Activated CD8-positive, alpha-beta T cell treated with anti-CD3 and anti-CD28 coated beads, Interleukin-2, amount 10 ng/mL, durations not matched to agents 7 days and 5 days (primary cell): ENCODE measurements around the gene TRPC4. TPM values are rescaled to one million over a fixed set of nuclear protein-coding genes. Genes with fewer than 3 reads are reported as not detected.

ENCODE experiments used
- ATAC-seq: fragments of 150-1000 bp; cut with Tn5 transposase; one replicate; pipeline ENCODE4 v1.10.0; 2021; ENCODE audit warnings: moderate library complexity
- CTCF ChIA-PET: fragments of 350-600 bp; sonication (Branson Sonifier 250); formaldehyde crosslinking; loops from one replicate; lab custom pipeline; 2021; ENCODE audit warnings: antibody characterized with exemption; lab: Charles Lee
- POLR2A ChIA-PET: fragments of 350-600 bp; sonication (Branson Sonifier 250); formaldehyde crosslinking; loops from one replicate; lab custom pipeline; 2021; ENCODE audit warnings: antibody characterized with exemption; lab: Charles Lee
- DNase-seq: peaks from one replicate; pipeline ENCODE4 v3.0.0-alpha.2; 2020
- H3K27ac Mint-ChIP-seq: one replicate; pipeline ENCODE4 v1.8.0; 2021; ENCODE audit warnings: mild to moderate bottlenecking, mixed read lengths
- H3K27me3 Mint-ChIP-seq: one replicate; pipeline ENCODE4 v1.8.0; 2021; ENCODE audit warnings: low read depth, mixed read lengths
- H3K36me3 Mint-ChIP-seq: one replicate; pipeline ENCODE4 v1.8.0; 2021; ENCODE audit warnings: low read depth, mixed read lengths
- H3K4me1 Mint-ChIP-seq: one replicate; pipeline ENCODE4 v1.8.0; 2021; ENCODE audit warnings: low read depth, mixed read lengths
- H3K4me3 Mint-ChIP-seq: one replicate; pipeline ENCODE4 v1.8.0; 2021; ENCODE audit warnings: mild to moderate bottlenecking, mixed read lengths
- H3K9me3 Mint-ChIP-seq: one replicate; pipeline ENCODE4 v1.8.0; 2022; ENCODE audit warnings: mixed read lengths; ENCODE audit not compliant: insufficient read depth
- total RNA-seq, 2 experiments: library from RNA; stranded (reverse); gene quantifications; one replicate each; pipeline ENCODE4 v1.2.3, GENCODE V29; 2021

The TRPC4 gene
- total RNA-seq, 2 experiments from 2014 or later, result not detected

DNA sequence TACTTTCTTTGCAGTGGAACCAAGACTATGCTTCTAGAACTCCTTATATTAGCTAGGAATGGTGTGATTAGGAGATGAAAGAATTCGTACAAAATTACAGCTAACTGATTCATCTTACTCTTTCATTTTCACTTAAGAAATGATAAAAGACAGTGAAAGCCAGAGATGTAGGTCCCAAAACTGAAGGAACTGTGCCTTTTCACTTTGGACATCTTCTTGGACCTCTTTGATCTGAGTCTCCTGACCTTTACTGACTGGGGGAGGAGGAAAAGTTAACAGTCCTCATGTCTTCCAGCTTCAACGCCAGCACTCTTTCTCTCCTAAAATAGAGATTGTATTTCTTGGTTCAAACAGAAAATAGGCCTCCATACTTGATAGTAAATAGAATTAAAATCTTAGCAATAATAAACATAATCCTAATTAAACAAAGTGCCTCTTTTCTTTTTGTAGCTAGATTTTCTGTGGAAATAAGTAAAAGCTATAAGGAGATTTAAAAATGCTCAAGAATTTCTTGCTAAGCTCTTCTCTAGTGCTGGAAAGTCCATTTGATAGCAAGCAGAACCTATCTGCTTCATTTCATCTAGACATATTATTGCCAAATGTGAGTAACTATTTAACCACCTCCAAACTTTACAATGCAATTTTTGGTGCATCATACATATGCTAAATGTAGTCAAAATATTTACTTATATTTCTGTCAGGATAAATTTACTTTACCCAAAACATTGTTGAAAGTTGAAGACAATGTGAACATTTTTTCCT, 161.7 kb downstream of the TRPC4 start:
- CTCF ChIA-PET, result no interaction called here

DNA sequence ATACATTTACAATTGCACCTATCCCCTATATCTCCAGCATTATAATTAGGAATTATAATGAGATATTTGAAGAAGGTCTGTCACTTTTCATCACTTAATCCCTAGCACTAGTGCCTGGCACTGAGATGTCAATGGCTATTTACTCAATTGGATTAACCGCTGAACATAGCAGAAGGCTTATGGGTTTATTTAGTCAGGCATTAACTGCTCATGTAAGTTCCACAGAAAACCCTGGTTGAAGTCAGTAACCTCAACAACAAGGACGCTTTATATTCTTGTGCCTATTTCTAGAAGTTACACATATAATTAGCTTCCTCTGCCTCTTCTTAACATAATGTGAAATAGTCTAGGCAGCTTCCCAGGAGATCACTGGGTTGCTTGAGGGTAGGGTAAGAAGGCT, 163.5 kb downstream of the TRPC4 start:
- peaks cover 8% of the 10 kb centered on the region for H3K9me3 Mint-ChIP-seq
- POLR2A ChIA-PET, result no interaction called here
- no peak for ATAC-seq
- no peak for DNase-seq
- no peak overlapping the region for H3K4me3 Mint-ChIP-seq
- CTCF ChIA-PET, result no interaction called here
- no peaks in the 10 kb centered on the region for H3K4me1 Mint-ChIP-seq
- H3K27ac Mint-ChIP-seq, result no peak overlapping the region
- no peaks in the 10 kb centered on the region for H3K36me3 Mint-ChIP-seq
- H3K27me3 Mint-ChIP-seq, result no peaks in the 10 kb centered on the region

More for the DNA sequence above, 161.7 kb downstream of the TRPC4 start:
- peaks cover 8% of the 10 kb centered on the region for H3K9me3 Mint-ChIP-seq
- ATAC-seq, result no peak
- H3K27ac Mint-ChIP-seq, result no peak overlapping the region
- no peak overlapping the region for H3K4me3 Mint-ChIP-seq
- H3K36me3 Mint-ChIP-seq, result no peaks in the 10 kb centered on the region
- H3K4me1 Mint-ChIP-seq, result no peaks in the 10 kb centered on the region
- no peaks in the 10 kb centered on the region for H3K27me3 Mint-ChIP-seq
- POLR2A ChIA-PET, result no interaction called here
- no peak for DNase-seq

DNA sequence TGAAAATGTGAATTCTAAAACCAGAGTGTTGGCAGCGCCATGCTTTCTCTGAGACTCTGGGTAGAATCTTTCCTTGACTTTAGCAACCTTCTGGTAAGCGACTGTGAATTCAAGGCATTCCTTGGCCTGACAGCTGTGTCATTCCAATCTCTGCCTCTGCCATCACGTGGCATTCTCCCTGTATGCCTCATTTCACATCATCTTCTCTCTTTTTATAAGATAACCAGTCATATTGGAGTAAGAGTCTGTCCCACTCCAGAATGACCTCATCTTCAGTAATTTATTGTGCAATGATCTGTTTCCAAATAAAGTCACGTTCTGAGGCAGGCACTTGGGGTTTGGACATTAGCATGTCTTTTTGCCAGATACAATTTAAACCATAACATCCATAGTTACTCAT, 167.6 kb downstream of the TRPC4 start:
- CTCF ChIA-PET, result no interaction called here
- DNase-seq (no peak), ATAC-seq (no peak)
- peaks cover 8% of the 10 kb centered on the region for H3K9me3 Mint-ChIP-seq
- no peaks in the 10 kb centered on the region for H3K27me3 Mint-ChIP-seq
- POLR2A ChIA-PET, result no interaction called here
- H3K27ac Mint-ChIP-seq, result no peak overlapping the region
- no peaks in the 10 kb centered on the region for H3K36me3 Mint-ChIP-seq
- H3K4me3 Mint-ChIP-seq, result no peak overlapping the region
- no peaks in the 10 kb centered on the region for H3K4me1 Mint-ChIP-seq

DNA sequence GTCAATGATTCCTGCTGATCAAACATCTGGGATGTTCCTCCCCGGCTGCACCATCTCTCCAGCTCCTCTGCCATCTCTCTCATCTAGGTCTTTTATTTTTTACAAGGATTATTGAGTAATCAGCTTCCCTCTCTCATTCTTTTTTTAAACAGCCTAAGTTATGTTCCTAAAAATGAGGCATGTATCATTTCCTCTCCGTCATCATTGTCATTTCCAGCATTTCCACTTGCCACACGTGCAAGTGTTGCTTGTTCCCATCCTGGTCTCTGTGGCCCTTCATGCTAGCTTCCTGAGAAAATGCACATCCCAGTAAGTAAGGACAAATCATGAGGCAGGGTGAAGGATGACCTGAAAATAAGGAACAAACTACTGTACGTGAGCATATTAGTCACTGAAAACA, 168.3 kb downstream of the TRPC4 start:
- no peak for ATAC-seq
- no peak for DNase-seq
- POLR2A ChIA-PET, result no interaction called here
- no peaks in the 10 kb centered on the region for H3K4me1 Mint-ChIP-seq
- peaks cover 8% of the 10 kb centered on the region for H3K9me3 Mint-ChIP-seq
- no peak overlapping the region for H3K27ac Mint-ChIP-seq
- no peak overlapping the region for H3K4me3 Mint-ChIP-seq
- CTCF ChIA-PET, result no interaction called here
- no peaks in the 10 kb centered on the region for H3K36me3 Mint-ChIP-seq
- H3K27me3 Mint-ChIP-seq, result no peaks in the 10 kb centered on the region

DNA sequence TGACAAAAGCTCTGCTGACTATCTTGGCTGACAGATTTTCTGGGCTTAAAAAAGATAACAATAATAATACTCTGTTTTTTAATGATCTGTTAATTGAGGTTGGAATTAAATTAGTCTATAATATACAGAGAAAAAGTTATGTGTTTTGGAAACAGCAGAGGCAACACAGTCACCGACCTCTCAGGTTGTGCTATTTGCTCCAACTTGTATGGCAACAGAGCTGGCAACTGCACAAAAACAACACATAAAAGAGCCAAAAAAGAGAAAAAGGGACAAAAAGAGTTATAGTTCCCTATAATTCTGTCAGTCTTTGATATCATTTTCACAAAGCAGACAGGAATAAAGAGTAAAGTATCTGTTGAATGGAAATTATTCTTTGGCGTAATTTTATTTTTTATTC, 168.7 kb downstream of the TRPC4 start:
- no peaks in the 10 kb centered on the region for H3K36me3 Mint-ChIP-seq
- CTCF ChIA-PET, result no interaction called here
- H3K27me3 Mint-ChIP-seq, result no peaks in the 10 kb centered on the region
- DNase-seq, result no peak
- no peak overlapping the region for H3K27ac Mint-ChIP-seq
- ATAC-seq, result no peak
- POLR2A ChIA-PET, result no interaction called here
- H3K4me1 Mint-ChIP-seq, result no peaks in the 10 kb centered on the region
- peaks cover 8% of the 10 kb centered on the region for H3K9me3 Mint-ChIP-seq
- no peak overlapping the region for H3K4me3 Mint-ChIP-seq

DNA sequence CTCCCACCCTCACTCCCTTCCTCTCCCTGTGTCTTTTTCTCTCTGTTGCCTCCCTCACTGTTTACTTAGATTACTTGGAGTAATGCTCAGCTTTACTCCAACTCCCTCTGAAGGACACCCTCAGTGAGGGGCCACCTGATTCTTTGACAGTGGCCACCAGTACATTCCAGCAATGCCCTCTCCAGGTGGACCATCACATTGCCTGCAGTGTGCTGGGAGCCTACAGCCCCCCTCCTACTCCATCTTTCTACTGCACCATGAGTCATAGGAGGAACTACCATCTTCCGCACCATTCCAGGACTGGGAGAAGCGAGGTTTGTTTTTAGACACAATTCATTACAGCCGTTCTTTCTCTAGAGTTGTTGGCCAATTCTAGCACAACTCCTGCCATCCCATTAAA, 174.4 kb downstream of the TRPC4 start:
- Mint-ChIP-seq H3K36me3 (no peaks in the 10 kb centered on the region), H3K9me3 (no peaks in the 10 kb centered on the region), H3K4me3 (no peak overlapping the region), H3K4me1 (no peaks in the 10 kb centered on the region), H3K27ac (no peak overlapping the region), H3K27me3 (no peaks in the 10 kb centered on the region)
- DNase-seq, result no peak
- POLR2A ChIA-PET, result no interaction called here
- ATAC-seq, result no peak
- CTCF ChIA-PET, result no interaction called here

DNA sequence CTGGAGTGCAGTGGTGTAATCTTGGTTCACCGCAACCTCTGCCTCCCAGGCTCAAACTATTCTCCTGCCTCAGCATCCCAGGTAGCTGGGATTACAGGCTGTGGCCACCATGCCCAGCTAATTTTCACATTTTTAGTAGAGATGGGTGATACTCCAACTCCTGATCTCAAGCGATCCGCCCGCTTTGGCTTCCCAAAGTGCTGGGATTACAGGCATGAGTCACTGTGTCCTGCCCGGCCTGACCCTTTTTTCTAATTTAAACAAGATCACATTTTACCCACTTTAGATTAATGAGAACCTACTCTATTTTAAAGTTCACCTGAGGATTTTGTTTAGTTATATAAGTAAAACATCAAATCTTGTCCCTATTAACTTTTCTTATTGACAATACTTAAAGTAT, 179.2 kb downstream of the TRPC4 start:
- Mint-ChIP-seq H3K9me3 (peaks cover 4% of the 10 kb centered on the region), H3K4me1 (no peaks in the 10 kb centered on the region)
- ATAC-seq, result no peak

DNA sequence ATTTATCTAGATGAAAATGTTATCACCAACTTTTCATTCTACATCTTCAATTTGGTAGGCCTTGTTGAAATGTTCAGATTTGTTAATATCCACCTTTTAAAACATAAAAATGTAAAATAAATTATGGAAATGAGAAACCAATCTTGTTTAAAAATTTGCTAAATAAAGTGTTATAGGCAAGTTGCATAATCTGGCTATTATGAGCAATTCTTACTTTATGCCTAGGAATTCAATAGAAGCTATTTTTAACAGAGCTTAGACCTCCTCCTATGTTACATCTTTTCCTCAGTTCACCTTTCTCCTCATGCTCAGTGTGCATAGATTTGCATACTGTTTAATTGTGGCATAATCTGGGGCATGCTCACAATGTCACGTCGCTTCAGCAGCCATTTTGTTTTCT, 183.1 kb downstream of the TRPC4 start:
- ChIA-PET CTCF (no interaction called here), POLR2A (interaction anchor here (0.5 kb wide), 1 partner anchor 29 kb away, joined by 3 read pairs; no protein-coding TSS in a partner anchor)
- H3K4me1 Mint-ChIP-seq, result no peaks in the 10 kb centered on the region
- H3K27ac Mint-ChIP-seq, result no peak overlapping the region
- no peak overlapping the region for H3K4me3 Mint-ChIP-seq
- H3K36me3 Mint-ChIP-seq, result no peaks in the 10 kb centered on the region
- no peaks in the 10 kb centered on the region for H3K27me3 Mint-ChIP-seq
- DNase-seq (no peak), ATAC-seq (no peak)
- H3K9me3 Mint-ChIP-seq, result peaks cover 4% of the 10 kb centered on the region

More for the DNA sequence above, 179.2 kb downstream of the TRPC4 start:
- Mint-ChIP-seq H3K27me3 (no peaks in the 10 kb centered on the region), H3K36me3 (no peaks in the 10 kb centered on the region), H3K4me3 (no peak overlapping the region), H3K27ac (no peak overlapping the region)
- CTCF ChIA-PET, result no interaction called here
- DNase-seq, result no peak
- POLR2A ChIA-PET, result no interaction called here

DNA sequence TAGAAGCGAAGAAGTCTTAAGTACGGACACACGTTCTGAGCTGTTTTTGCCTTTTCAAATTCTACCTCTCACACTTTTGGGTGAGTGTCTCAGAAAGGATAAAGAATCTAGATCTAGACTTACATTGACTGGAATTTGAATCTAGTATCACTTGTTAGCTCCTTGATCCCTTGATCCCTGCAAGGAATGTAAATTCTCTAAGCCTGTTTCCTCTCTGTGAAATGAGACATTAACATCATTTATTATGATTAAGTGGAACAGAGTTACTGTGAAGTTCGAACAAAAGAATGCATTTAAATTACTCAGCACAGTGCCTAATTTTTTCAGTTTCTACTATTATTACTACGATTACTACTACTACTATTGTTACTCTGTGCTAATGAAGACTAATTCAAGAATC, 184.4 kb downstream of the TRPC4 start:
- DNase-seq (no peak), ATAC-seq (no peak)
- peaks cover 4% of the 10 kb centered on the region for H3K9me3 Mint-ChIP-seq
- no peaks in the 10 kb centered on the region for H3K36me3 Mint-ChIP-seq
- H3K27me3 Mint-ChIP-seq, result no peaks in the 10 kb centered on the region
- no peaks in the 10 kb centered on the region for H3K4me1 Mint-ChIP-seq
- H3K4me3 Mint-ChIP-seq, result no peak overlapping the region
- H3K27ac Mint-ChIP-seq, result no peak overlapping the region
- CTCF ChIA-PET, result no interaction called here
- POLR2A ChIA-PET, result no interaction called here

DNA sequence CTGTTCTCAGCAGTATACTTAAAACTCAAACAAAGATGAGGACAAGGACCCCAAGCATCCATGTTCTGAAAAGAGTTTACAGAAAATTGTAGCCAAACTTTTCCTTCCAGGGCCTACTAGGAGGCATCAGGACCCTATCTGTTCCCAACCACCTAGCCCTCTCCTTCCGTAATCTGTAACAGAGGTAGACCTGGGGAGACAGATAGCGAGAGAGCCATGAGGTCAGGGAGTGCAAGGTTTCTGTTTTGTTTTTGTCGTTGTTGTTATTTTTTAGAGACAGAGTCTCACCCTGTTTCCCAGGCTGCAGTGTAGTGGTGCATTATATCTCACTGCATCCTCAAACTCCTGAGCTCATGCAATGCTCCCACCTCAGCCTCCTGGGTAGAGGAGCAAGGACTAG, 187.1 kb downstream of the TRPC4 start:
- POLR2A ChIA-PET, result no interaction called here
- no peaks in the 10 kb centered on the region for H3K9me3 Mint-ChIP-seq
- CTCF ChIA-PET, result no interaction called here
- H3K4me3 Mint-ChIP-seq, result no peak overlapping the region
- no peak overlapping the region for H3K27ac Mint-ChIP-seq
- DNase-seq (no peak), ATAC-seq (no peak)
- no peaks in the 10 kb centered on the region for H3K27me3 Mint-ChIP-seq
- no peaks in the 10 kb centered on the region for H3K36me3 Mint-ChIP-seq
- H3K4me1 Mint-ChIP-seq, result no peaks in the 10 kb centered on the region

DNA sequence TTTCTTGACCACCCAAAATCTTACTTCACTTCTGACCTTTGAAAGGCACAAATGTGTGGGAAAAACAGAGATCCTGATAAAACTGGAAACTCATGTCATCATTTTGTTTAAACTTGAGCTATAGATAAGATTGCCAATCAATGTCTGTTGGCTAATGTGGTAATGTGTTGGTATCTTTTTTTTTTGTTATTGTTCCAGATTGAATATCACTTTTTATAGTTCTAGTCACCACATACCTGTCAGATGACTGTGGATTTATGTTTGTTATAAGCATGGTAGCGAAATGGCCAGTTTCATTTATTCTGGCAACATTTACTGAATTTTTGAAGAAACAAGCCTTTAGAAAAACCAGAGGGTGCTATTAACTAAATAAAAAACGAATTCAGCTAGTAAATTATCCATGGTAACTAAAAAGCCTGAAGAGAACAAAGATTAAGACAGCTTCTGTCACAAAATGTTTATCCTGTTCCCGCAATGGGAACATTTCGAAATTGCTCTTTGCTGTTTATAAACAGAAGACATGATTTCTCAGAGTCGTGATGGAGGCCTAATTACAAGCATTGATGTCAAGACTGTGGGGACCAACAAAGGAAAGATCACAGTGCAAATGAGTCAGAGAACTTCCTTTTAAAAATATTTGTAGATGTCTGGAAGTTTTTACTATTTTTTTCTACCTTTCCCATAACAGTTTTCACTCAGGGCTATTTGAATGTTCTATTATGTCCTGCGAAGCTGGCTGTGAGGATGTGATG, 188.1 kb downstream of the TRPC4 start:
- no peaks in the 10 kb centered on the region for H3K27me3 Mint-ChIP-seq
- no peak overlapping the region for H3K27ac Mint-ChIP-seq
- no peaks in the 10 kb centered on the region for H3K4me1 Mint-ChIP-seq
- DNase-seq (no peak), ATAC-seq (no peak)
- no peak overlapping the region for H3K4me3 Mint-ChIP-seq
- POLR2A ChIA-PET, result no interaction called here
- CTCF ChIA-PET, result no interaction called here
- no peaks in the 10 kb centered on the region for H3K36me3 Mint-ChIP-seq
- H3K9me3 Mint-ChIP-seq, result no peaks in the 10 kb centered on the region

DNA sequence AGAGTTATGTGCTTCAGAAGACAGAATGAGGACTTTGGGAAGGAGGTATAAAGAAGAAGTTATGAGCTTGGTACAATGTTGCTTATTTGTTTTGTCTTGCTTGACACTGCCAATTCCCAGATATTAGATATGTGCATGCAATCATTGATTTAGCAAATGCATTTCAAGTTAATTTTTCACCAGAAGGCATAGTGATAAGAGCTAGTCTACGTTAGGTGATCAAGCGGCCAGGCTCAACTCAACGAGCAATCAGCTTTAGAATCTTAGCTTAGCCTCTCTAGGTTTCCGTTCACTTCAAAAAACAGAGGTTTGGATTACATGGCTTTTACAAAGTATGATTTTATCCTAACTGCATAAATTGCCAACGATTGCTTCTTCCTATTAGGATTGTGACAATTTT, 189.4 kb downstream of the TRPC4 start:
- Mint-ChIP-seq H3K9me3 (no peaks in the 10 kb centered on the region), H3K4me1 (no peaks in the 10 kb centered on the region), H3K27me3 (no peaks in the 10 kb centered on the region), H3K36me3 (no peaks in the 10 kb centered on the region), H3K4me3 (no peak overlapping the region), H3K27ac (no peak overlapping the region)
- ATAC-seq (no peak), DNase-seq (no peak)
- POLR2A ChIA-PET, result no interaction called here
- CTCF ChIA-PET, result no interaction called here
